Activated CD4-positive, CD25-positive, alpha-beta regulatory T cell treated with anti-CD3 and anti-CD28 coated beads, Interleukin-2, amount 50 U/mL, for 16 hours (primary cell): ENCODE results near the gene RBFA.
"Not testable (repeated sequence)": the region's sequence is repeated elsewhere in the genome, so short reads cannot be mapped to it uniquely, and the experiment has no call there.

Experiments used
- DNase-seq: peaks from one replicate; pipeline ENCODE4 v3.0.0-alpha.2; 2020; ENCODE audit warnings: low read depth, low spot score

The RBFA gene

GRCh38 chr18:80027719-80028118, 6.5 kb upstream of the RBFA start:
- not testable (repeated sequence) for DNase-seq

DNA sequence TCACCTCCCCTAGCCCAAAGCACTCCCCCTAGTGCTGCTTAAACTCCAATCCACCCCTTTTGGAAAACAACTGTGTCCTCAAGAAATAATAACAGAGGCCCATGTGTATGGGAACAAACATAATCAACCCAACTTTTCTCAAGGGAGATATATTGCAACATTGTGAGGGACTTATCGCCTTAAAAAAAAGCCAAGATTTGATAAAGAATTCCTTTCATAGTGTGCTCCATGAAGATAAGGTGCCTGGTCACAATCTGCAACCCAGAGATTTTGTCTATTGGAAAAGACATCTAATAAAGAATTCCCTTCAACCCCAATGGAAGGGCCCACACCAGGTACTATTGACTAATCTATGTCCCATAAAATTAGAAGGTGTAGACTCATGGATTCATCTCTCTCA, 4.5 kb upstream of the RBFA start:
- DNase-seq = no peak

GRCh38 chr18:80033181-80034067, 810 bp upstream of the RBFA start:
- DNase-seq = peak; percentile 41

GRCh38 chr18:80034852-80035406, 695 bp downstream of the RBFA start:
- no peak for DNase-seq

DNA sequence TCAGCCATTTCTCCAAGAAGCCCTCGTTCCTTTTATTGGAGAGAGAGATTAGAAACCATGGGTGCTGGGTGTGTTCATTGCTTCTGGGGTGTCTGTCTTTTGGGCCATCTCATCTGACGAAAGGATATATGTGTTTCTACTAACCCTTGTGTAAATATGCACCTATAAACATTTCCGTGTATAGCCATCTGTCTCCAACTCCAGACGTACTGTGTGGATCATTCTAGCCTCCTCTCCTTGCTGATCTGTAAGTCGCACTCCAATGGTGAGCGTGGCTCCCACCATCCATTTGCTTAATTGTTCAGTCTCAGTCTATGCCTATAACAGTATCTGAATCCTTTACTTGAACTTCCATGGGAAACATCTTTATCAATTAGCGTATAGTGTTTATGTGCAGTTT, 1.8 kb downstream of the RBFA start:
- no peak for DNase-seq

- no peak for DNase-seq
Observed at GRCh38 chr18:80037300-80037699, 3.1 kb downstream of the RBFA start.

- DNase-seq = no peak
Observed at GRCh38 chr18:80037869-80038630, 3.8 kb downstream of the RBFA start.

DNA sequence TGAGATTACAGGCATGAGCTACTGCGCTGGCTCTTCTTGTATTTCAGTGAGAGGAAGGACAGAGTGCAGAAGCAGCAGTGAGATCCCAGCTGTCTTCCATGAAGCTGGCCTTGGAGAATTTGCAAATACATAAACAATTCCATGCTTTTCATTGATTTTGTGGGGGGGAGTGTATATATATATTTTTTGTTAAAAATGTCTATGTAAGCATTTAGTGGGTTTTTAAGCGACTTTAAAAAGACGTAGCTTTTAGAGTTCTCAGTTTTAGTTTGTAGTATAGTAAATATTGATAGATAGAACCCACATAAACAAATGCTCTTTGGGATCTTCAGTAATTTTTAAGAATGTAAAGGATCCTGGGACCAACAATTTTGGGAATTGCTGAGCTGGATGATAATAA, 6.3 kb downstream of the RBFA start:
- DNase-seq = no peak

DNA sequence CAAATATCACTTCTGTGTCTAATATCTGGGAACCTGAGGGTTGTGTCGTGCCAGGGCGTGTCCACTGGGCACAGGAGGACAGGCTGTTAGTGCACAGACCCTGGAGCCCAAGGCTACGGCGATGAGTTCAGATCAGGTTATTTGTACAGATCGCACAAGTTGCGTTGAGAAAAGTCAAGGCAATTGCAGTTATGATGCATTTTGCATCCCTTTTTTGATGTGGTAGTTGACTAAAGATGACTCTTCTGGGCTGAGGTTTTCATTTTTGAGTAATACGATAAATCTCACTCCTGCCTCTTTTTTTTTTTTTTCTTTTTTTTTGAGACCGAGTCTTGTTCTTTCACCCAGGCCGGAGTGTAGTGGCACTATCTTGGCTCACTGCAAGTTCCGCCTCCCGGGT, 7.2 kb downstream of the RBFA start:
- no peak for DNase-seq

GRCh38 chr18:80042785-80043184, 8.6 kb downstream of the RBFA start:
- DNase-seq = no peak

DNA sequence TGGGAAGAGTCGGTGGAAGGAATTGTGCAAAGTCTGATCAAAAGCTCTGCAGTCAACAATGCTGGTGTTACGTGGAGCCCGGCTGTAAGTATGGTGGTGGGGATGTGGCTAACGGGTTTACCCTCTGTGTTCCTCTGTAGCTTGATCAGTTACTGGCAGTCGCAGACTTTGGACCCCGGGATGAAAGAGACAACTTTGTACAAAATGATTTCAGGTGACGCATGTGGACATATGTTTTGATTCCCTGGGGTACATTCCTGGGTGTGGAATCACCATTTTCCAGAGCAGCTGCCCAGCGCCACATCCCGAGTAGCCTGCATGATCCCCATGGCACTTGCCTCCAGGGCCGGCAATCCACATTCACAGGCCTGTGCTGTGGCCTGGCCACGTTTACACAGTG, 9.8 kb downstream of the RBFA start:
- DNase-seq = no peak

DNA sequence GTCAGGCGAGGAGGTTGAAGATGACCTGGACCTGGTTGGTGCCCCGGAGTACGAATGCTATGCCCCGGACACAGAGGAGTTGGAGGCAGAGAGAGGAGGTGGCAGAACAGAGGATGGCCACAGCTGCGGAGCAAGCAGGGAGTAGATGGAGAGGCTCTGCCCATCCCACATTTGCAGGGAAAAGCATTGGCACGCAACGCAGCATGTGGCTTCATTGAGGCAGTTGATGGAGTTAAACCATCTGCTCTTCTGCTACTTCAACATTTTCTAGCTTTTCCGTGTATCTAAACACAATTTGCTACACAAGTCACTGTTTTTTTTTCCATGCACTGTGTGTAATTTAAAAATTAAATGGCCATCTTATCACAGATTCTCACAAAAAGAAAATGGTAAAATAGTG, 11.8 kb downstream of the RBFA start:
- DNase-seq = no peak

DNA sequence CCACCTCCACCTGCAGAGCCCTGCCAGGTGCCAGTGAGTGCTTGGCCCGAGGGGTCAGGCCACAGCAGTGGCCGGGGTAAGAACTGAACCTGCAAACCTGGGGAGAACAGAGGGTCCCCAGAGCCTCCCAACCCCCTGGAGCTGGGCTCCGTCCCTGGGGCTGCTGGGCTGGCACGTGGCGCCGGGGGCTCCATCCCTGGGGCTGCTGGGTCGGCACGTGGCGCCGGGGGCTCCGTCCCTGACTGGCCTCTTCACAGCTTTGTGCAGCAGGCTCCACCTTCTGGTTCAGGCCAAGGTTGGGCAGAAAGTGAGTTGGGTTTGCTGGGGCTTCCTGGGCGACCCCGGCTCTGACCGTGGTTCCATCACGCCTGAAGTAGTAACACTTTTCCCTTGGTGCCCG, 12.2 kb downstream of the RBFA start:
- DNase-seq = no peak

DNA sequence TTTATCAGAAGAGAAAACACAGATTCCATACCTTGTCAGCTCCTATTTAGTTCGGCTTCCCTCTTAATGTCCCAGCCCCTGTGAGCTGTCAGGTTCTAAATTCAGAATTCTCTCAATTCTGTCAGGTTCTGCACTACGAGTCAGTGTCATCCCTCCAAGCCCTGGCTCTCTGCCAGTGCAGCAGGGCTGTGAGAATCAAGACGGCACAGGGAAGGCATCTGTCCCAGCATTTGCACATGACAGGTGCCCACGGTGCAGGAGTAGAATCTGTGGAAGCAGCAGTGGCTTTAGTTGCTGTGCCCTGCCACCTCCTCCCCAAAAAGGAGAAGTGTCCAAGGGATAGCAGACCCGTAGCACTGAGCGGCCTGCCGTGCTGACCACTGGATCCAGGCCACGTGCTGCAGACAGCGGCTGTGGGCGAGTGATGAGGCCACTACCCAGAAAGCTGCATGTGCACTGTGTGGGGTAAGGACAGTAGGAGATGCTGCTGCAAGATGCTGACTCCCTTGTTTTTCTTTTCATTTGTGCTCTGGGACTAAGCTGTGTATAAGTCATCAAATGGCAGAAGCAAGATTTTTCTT, 12.8 kb downstream of the RBFA start:
- DNase-seq = no peak

GRCh38 chr18:80050797-80051196, 16.6 kb downstream of the RBFA start:
- no peak for DNase-seq

DNA sequence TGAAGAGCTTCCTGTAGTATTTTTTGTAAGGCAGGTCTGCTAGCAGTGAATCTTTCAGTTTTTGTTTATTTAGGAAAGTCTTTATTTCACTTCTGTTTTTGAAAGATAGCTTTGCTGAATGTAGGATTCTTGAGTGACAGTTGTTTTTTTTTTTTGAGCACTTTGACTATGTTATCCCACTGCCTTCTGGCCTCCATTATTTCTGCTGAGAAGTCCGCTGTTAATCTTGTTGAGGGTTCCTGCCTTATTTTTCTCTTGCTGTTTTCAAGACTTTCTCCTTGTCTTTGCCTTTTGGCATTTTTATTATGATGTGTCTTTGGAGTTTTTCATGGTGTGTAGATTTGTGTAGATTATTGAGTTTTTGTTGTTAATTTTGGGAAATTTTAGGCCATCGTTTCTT, 21.9 kb downstream of the RBFA start:
- no peak for DNase-seq

- no peak for DNase-seq
Observed at GRCh38 chr18:80059945-80060344, 25.7 kb downstream of the RBFA start.

DNA sequence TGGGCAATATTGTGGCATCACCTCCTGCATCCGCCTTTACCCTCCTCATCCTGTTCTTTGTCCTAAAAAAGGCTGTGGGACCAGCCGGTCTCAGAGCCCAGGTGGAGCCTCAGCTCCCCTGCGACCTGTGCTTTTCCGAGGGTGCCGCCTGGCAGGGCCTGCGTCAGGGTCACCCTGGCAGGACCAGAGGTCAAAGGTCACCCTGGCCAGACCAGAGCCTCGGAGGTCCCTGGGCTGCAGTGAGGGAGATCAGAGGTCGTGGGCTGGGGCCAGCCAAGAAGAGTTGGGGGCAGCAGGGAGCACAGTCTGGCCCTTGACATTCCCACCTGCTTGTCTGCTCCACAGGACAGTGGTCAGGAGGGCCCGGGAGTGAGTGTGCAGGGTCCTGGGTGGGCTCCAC, 31.5 kb downstream of the RBFA start:
- DNase-seq = no peak

GRCh38 chr18:80067321-80067720, 33.1 kb downstream of the RBFA start:
- no peak for DNase-seq

DNA sequence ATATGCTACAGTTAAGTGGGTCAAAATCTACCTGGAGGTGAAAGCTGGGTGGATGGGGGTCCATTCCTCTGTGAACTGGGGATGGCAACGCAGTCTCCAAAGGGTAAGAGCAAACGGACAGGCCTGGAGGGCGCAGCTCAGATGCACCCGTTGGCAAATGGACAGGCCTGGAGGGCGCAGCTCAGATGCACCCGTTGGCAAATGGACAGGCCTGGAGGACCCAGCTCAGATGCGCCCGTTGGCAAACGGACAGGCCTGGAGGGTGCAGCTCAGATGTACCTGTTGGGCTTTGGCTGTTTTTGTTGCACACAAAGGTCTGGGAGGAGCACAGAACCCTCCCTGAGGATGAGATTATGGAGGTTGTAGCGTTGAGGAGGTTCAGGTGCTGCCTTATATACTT, 33.7 kb downstream of the RBFA start:
- DNase-seq = no peak

GRCh38 chr18:80068571-80069272, 34.5 kb downstream of the RBFA start:
- DNase-seq = no peak

DNA sequence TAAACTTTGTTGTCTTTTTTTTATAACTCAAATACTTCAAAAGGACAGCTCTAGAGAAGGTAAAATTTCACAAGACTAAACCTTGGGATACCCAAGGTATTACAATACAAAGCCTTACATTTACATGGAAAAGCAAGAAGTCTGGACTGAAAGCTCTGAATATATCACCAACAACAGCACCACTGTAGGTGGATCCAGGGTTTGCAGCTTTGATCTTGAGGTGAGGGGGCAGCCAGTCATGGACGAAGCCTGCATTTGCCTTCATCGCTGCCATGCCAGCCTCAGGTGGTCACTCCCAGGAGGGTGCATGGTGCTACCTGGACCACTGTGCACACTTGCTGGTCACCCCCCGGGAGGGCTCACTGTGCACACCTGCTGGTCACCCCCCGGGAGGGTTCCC, 36.6 kb downstream of the RBFA start:
- DNase-seq = no peak
